Spleen (tissue), 11 donors: ENCODE measurements around the gene TMPRSS6. TPM values are rescaled to one million over a fixed set of nuclear protein-coding genes. Genes with fewer than 3 reads are reported as not detected.

ENCODE experiments used
- DNase-seq: peaks from one replicate; pipeline ENCODE4 v3.0.0-alpha.2; 2020
- H3K27ac ChIP-seq, 8 donors: fragments of 200-600 bp; sonication (generic) in 7 of 8; 1 replicate in 4 of 8; 2 replicates in 4 of 8; pipeline versions ENCODE4 v1.5.0 to v1.8.0; 2016 to 2021; ENCODE audit warnings: inconsistent platforms in 4 of 8, mild to moderate bottlenecking in 4 of 8, moderate library complexity in 1 of 8
- H3K27me3 ChIP-seq, 7 donors: fragments of 200-600 bp; sonication (generic) in 6 of 7; replicated peaks in 1 of 7; 1 replicate in 4 of 7; 2 replicates in 3 of 7; pipeline versions ENCODE4 v1.5.0 to v1.8.0; 2016 to 2021; ENCODE audit warnings: inconsistent platforms in 3 of 7, mild to moderate bottlenecking in 1 of 7
- H3K36me3 ChIP-seq, 6 donors: fragments of 200-600 bp; sonication (generic) in 5 of 6; 1 replicate in 4 of 6; 2 replicates in 2 of 6; pipeline versions ENCODE4 v1.5.0 to v1.8.0; 2016 to 2021; ENCODE audit warnings: inconsistent platforms in 2 of 6
- H3K4me1 ChIP-seq, 6 donors: fragments of 200-600 bp; sonication (generic) in 5 of 6; 1 replicate in 3 of 6; 2 replicates in 3 of 6; pipeline versions ENCODE4 v1.5.0 to v1.8.0; 2016 to 2021; ENCODE audit warnings: inconsistent platforms in 3 of 6
- H3K4me3 ChIP-seq, 8 donors: fragments of 200-600 bp; sonication (generic) in 7 of 8; 1 replicate in 4 of 8; 2 replicates in 4 of 8; pipeline versions ENCODE4 v1.5.0 to v1.8.0; 2016 to 2021; ENCODE audit warnings: inconsistent platforms in 4 of 8, mild to moderate bottlenecking in 4 of 8, moderate library complexity in 2 of 8
- H3K9me3 ChIP-seq, 8 donors: fragments of 200-600 bp; sonication (generic) in 7 of 8; 1 replicate in 4 of 8; 2 replicates in 4 of 8; pipeline versions ENCODE4 v1.5.0 to v1.8.0; 2016 to 2021; ENCODE audit warnings: inconsistent platforms in 4 of 8
- POLR2A ChIP-seq, 3 donors: fragments of 450-650 bp; IDR thresholded peaks; one replicate each; pipeline ENCODE4 v1.5.1; 2017; ENCODE audit warnings: antibody characterized with exemption in 3 of 3, mild to moderate bottlenecking in 1 of 3
- POLR2AphosphoS5 ChIP-seq, 3 donors: sonication (generic); formaldehyde crosslinking; IDR thresholded peaks; one replicate each; pipeline ENCODE4 v1.5.1; 2017; ENCODE audit warnings: antibody characterized with exemption in 3 of 3
- WGBS, 5 donors: extraction: QIAGEN DNeasy Blood & Tissue Kit in 3 of 5; methylation state at CpG; one replicate each; pipeline versions ENCODE4 v1.1.5 to v1.1.7; 2013 to 2018; 5-methylcytosine and 5-hydroxymethylcytosine counted together
- intact Hi-C: fragments of 100-400 bp; cut with DNase I; formaldehyde crosslinking; loops from one replicate; pipeline ENCODE4 v1.15.0; 2023; ENCODE audit warnings: low total_unique reads
- polyA plus RNA-seq, 3 donors: library from polyadenylated mRNA; stranded (reverse); fragments of 200-250 nt; gene quantifications; one replicate each; pipeline ENCODE4 v1.2.1, GENCODE V29; 2013
- total RNA-seq, 7 donors: library from RNA; depleted of rRNA in 3 of 7; stranded (reverse); fragments of >200 nt in 3 of 7; fragmentation: NEBNext Ultra II Directional in 4 of 7; extraction: Animal tissue kit (Norgen Biotek cat#: 25700) in 4 of 7; gene quantifications; one replicate each; pipeline versions ENCODE4 v1.1.0 to v1.2.1, GENCODE V29; 2016 to 2021
- TF ChIP-seq, protein P1 (sequence below), 11 experiments: fragments of 200-600 bp in 7 of 11; fragments of 450-650 bp in 4 of 11; sonication (generic) in 4 of 11; IDR thresholded peaks in 8 of 11; conservative IDR thresholded peaks in 3 of 11; 1 replicate in 7 of 11; 2 replicates in 4 of 11; pipeline versions ENCODE4 v1.4.0 to v1.8.0; 2016 to 2021; ENCODE audit warnings: antibody characterized with exemption in 11 of 11, inconsistent platforms in 4 of 11, mild to moderate bottlenecking in 1 of 11
- donor health status: healthy with polysubstance abuse.
- donor health status: DM: no; HTN: no; CAD: no; lungs with moderate emphysema.
- donor health status: DM: no; HTN: no; CAD: no.
- donor health status: Bipolar disorder and iron deficiency.
- donor health status: healthy.
- donor health status: DM: no; HTN: no; CAD: no.
- donor health status: DM: yes; HTN: yes; CAD: no.

TMPRSS6 gene
- total and polyA plus RNA-seq, 10 donors = 0.09 to 0.55 (median 0.28) TPM; not detected in 5

DNA sequence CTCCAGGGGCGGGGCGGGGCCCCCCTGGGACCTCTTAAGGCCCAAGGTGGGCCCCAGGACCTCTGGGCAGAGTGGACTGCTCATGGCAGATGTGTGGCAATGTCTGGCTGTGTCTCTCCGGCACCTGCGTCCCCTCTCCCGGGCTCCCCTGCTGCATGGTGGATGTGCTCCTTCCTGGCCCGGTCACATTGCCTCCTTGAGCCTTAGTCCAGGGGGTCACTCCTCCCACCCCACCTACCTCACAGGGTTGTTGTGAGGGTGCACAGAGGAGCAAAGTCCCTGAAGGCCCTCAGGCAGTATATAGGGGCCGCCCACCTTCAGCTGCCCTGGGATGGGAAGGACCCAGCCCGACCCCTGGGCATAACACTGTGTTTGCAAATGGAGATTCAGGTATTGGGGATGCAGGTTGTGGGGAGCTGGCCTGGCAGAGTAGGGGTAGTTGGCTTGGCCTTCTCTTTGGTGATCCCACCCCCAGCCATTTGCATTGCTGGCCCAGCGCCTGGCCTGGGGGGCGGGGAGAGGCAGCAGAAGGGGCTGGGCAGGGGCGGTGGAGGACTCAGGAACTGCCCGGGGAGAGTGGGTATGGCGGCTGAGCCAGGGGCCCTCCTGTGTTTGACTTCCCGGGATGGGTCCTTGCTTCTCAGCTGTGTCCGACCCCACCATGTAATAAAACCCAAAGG is 46.7 kb downstream of the TMPRSS6 start:
- Histone ChIP-seq H3K9me3 (no peaks in the 10 kb centered on the region), H3K27ac (no peak overlapping the region), H3K4me3 (no peak overlapping the region), H3K4me1 (no peaks in the 10 kb centered on the region), H3K36me3 (peaks cover 0 to 48% (median 15%) of the 10 kb centered on the region in 6 donors), H3K27me3 (peaks cover 0 to 13% (median 0%) of the 10 kb centered on the region in 7 donors)
- intact Hi-C loops = no loop called here
- no peak for DNase-seq
- TF ChIP-seq, protein P1, sequence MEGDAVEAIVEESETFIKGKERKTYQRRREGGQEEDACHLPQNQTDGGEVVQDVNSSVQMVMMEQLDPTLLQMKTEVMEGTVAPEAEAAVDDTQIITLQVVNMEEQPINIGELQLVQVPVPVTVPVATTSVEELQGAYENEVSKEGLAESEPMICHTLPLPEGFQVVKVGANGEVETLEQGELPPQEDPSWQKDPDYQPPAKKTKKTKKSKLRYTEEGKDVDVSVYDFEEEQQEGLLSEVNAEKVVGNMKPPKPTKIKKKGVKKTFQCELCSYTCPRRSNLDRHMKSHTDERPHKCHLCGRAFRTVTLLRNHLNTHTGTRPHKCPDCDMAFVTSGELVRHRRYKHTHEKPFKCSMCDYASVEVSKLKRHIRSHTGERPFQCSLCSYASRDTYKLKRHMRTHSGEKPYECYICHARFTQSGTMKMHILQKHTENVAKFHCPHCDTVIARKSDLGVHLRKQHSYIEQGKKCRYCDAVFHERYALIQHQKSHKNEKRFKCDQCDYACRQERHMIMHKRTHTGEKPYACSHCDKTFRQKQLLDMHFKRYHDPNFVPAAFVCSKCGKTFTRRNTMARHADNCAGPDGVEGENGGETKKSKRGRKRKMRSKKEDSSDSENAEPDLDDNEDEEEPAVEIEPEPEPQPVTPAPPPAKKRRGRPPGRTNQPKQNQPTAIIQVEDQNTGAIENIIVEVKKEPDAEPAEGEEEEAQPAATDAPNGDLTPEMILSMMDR (IDR thresholded peaks at IDR 0.05 in 8 of 11, conservative IDR thresholded peaks at IDR 0.05 in 3 of 11) = no peak
- TF ChIP-seq POLR2AphosphoS5 (IDR thresholded peaks at IDR 0.05) = peak in 1 of 3 donors; percentile 13
- no peak for TF ChIP-seq POLR2A (IDR thresholded peaks at IDR 0.05)
- WGBS, 5 donors = 86 to 94% (median 89%) methylated on average over 9 to 15 of the region's 15 CpGs

DNA sequence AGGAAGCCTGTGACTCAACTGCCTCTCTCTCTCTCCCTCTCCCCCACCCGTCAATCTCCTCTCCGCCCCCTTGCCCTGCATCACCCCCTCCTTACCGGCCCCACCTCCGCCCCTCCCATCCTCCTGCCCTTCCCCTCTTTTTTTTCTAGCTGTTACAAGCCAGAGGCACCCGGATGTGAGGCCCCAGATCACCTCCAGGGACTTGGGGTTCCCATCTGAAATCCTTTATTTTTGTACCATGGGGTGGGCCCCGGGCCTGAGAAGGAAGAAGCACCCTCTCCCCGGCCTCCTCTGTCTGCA is 47.2 kb downstream of the TMPRSS6 start:
- Histone ChIP-seq H3K27me3 (peaks cover 0 to 8% (median 0%) of the 10 kb centered on the region in 7 donors), H3K36me3 (peaks cover 0 to 53% (median 18%) of the 10 kb centered on the region in 6 donors), H3K9me3 (no peaks in the 10 kb centered on the region), H3K4me1 (no peaks in the 10 kb centered on the region), H3K4me3 (no peak overlapping the region), H3K27ac (no peak overlapping the region)
- TF ChIP-seq POLR2A (IDR thresholded peaks at IDR 0.05) = no peak
- no peak for TF ChIP-seq POLR2AphosphoS5 (IDR thresholded peaks at IDR 0.05)
- TF ChIP-seq, protein P1 (IDR thresholded peaks at IDR 0.05 in 8 of 11, conservative IDR thresholded peaks at IDR 0.05 in 3 of 11) = no peak
- DNase-seq = no peak
- intact Hi-C loops = no loop called here
- 62 to 73% (median 65%) methylated on average over 6 to 7 of the region's 7 CpGs for WGBS, 5 donors

DNA sequence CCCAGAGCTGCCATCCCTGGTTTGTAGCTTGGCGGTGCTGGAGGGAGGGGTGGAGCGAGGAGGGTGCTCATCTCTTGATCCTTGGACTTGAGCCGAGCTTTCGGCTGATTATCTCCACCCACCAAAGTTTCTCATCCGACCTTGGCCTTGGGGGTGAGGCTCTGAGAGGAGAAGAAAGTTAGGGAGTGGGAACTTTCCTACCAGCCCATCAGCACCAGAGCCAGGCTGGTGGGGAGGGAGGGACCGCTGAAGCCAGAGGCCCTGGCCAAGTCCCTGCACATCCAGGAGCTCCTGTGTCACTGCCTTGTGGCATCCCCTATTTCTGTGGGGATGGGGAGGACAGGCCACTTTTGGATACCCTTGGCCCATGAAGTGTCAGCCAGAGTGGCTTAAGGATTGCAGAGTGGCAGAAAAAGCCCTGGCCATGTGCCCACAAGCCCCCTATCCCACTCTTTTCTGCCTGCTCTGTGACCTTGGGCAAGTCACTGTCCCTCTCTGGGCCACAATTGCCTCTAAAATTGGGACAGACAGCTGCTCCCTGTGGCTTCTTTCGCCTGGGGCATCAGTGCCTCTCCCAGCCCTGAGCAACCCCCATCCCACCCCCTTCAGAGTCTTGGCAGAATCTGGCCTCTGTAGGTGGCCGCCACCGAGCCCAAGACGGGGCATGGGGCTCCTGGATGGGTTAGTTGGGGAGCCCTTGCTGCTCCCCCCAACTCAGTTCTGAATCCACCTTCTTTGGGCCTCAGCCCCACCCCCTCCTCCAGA is 47.7 kb downstream of the TMPRSS6 start:
- 79 to 90% (median 88%) methylated on average over 10 of the region's 10 CpGs for WGBS, 5 donors
- Histone ChIP-seq H3K4me1 (no peaks in the 10 kb centered on the region), H3K27ac (no peak overlapping the region), H3K9me3 (no peaks in the 10 kb centered on the region), H3K27me3 (peaks cover 0 to 4% (median 0%) of the 10 kb centered on the region in 7 donors), H3K4me3 (no peak overlapping the region), H3K36me3 (peaks cover 0 to 58% (median 23%) of the 10 kb centered on the region in 6 donors)
- intact Hi-C loops = no loop called here
- no peak for DNase-seq
- no peak for TF ChIP-seq POLR2AphosphoS5 (IDR thresholded peaks at IDR 0.05)
- TF ChIP-seq, protein P1 (IDR thresholded peaks at IDR 0.05 in 8 of 11, conservative IDR thresholded peaks at IDR 0.05 in 3 of 11) = no peak
- TF ChIP-seq POLR2A (IDR thresholded peaks at IDR 0.05) = no peak
